Coronary artery (tissue), 2 donors: ENCODE results near the gene ZIC5.
A peak's percentile ranks its signal among the peaks of the same experiment; 100 is the strongest.

Experiments
- DNase-seq: peaks from one replicate; pipeline ENCODE4 v3.0.0-alpha.2; 2017; ENCODE audit warnings: low spot score
- H3K27ac ChIP-seq, 2 donors: fragments of 200-600 bp; sonication (generic); one replicate each; pipeline ENCODE4 v1.5.1; 2016 to 2019
- H3K4me3 ChIP-seq: fragments of 200-600 bp; sonication (generic); 2 replicates; pipeline ENCODE4 v1.5.1; 2016; ENCODE audit warnings: mild to moderate bottlenecking, moderate library complexity
- TF ChIP-seq, protein P1 (sequence below): fragments of 200-600 bp; sonication (generic); IDR thresholded peaks from one replicate; pipeline ENCODE4 v1.5.1; 2019; ENCODE audit warnings: antibody characterized with exemption

ZIC5 gene

DNA sequence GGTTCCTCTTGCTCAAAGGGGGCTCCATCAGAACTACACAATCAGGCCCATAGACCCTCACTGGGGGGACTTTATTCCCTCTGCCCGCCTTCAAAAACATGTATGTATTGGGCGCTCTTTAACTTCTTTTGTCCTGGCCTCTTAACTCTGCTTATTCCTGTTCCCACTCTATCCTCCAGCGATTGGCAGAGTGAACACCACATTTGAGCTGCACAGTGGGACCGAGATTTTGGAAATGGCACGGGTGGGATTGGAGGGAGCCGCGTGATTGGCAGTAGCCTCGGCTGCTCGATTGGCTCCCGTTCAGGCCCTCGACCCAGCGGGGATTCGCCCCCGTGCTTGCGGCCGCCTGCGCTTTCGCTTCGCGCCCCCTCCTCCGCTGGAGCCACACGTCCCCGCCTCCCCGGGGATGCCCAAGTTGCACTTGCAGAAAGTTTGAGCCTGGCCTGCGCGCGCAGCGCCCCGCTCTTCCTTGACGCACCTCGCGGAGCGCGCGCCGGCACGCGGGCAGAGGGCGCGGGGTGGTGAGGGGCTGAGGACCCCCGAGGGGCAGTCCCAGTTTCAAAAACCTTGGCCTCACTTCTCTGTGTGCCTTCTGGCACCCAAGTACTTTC, at the start of gene ZIC5:
TSS of gene ZIC5 (minus strand) at position 192 of the 614 bp plus-strand sequence. CDS start at position 28, 164 bp downstream.
- Histone ChIP-seq H3K27ac (no peak within 1 kb of the TSS), H3K4me3 (peak within 1 kb of the TSS; percentile 66)
- DNase-seq, result no peak
- TF ChIP-seq, protein P1, sequence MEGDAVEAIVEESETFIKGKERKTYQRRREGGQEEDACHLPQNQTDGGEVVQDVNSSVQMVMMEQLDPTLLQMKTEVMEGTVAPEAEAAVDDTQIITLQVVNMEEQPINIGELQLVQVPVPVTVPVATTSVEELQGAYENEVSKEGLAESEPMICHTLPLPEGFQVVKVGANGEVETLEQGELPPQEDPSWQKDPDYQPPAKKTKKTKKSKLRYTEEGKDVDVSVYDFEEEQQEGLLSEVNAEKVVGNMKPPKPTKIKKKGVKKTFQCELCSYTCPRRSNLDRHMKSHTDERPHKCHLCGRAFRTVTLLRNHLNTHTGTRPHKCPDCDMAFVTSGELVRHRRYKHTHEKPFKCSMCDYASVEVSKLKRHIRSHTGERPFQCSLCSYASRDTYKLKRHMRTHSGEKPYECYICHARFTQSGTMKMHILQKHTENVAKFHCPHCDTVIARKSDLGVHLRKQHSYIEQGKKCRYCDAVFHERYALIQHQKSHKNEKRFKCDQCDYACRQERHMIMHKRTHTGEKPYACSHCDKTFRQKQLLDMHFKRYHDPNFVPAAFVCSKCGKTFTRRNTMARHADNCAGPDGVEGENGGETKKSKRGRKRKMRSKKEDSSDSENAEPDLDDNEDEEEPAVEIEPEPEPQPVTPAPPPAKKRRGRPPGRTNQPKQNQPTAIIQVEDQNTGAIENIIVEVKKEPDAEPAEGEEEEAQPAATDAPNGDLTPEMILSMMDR, result no peak

GRCh38 chr13:100019780-100020356, 48.3 kb upstream of the ZIC5 start:
- no peak for DNase-seq
- H3K4me3 ChIP-seq, result no peak overlapping the region

GRCh38 chr13:100014621-100015020, 43.1 kb upstream of the ZIC5 start:
- TF ChIP-seq, protein P1, result no peak
- H3K27ac ChIP-seq, result no peak overlapping the region
- H3K4me3 ChIP-seq, result no peak overlapping the region
- no peak for DNase-seq

More at GRCh38 chr13:100019780-100020356, 48.3 kb upstream of the ZIC5 start:
- H3K27ac ChIP-seq, result no peak overlapping the region
- TF ChIP-seq, protein P1, result no peak

DNA sequence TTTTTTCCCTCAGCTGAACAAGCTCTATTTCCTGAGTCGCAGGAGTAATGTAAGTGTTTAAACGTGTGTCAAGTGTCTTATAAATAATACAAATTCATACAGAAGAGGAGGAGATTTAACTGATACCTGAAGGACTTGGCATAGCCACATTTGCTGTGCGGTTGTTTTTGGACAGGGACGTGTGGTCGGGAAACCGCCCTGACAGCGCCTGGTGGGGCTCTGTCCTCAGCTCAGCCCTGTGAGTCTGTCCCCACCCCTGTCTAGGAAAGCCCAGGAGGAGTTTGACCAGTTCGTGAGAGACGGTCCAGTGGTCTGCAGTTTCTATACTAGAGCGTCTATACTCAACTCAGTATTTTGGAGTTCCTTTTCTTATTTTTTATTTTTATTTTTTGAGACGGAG, 26.7 kb upstream of the ZIC5 start:
- no peak for DNase-seq
- Histone ChIP-seq H3K27ac (no peak overlapping the region), H3K4me3 (no peak overlapping the region)
- TF ChIP-seq, protein P1, result no peak

- DNase-seq, result no peak
- TF ChIP-seq, protein P1, result no peak
- H3K4me3 ChIP-seq, result no peak overlapping the region
- H3K27ac ChIP-seq, result no peak overlapping the region
These were observed 26.2 kb upstream of the ZIC5 start for GRCh38 chr13:99997702-99998214.

- Histone ChIP-seq H3K4me3 (no peak overlapping the region), H3K27ac (no peak overlapping the region)
- DNase-seq, result no peak
- TF ChIP-seq, protein P1, result no peak
These were observed 24.9 kb upstream of the ZIC5 start for GRCh38 chr13:99996381-99996973.
